Keratinocyte (primary cell): ENCODE measurements around the gene FAM20B.

Experiments used
- EZH2 ChIP-seq: IDR thresholded peaks from one replicate; pipeline ENCODE4 v1.6.1; 2012; ENCODE audit warnings: inconsistent platforms, mild to moderate bottlenecking, low read length, moderate library complexity
- TF ChIP-seq, protein P1 (sequence below), 3 experiments: IDR thresholded peaks in 1 of 3; conservative IDR thresholded peaks in 1 of 3; optimal IDR thresholded peaks in 1 of 3; 2 replicates in 2 of 3; 3 replicates in 1 of 3; pipeline versions ENCODE3 to v1.5.1; 2011; ENCODE audit warnings: low read length in 3 of 3, mild to moderate bottlenecking in 3 of 3, moderate library complexity in 2 of 3, control low read depth in 1 of 3, inconsistent platforms in 1 of 3; ENCODE audit not compliant: insufficient read depth in 2 of 3; ENCODE audit errors: extremely low read depth in 1 of 3

DNA sequence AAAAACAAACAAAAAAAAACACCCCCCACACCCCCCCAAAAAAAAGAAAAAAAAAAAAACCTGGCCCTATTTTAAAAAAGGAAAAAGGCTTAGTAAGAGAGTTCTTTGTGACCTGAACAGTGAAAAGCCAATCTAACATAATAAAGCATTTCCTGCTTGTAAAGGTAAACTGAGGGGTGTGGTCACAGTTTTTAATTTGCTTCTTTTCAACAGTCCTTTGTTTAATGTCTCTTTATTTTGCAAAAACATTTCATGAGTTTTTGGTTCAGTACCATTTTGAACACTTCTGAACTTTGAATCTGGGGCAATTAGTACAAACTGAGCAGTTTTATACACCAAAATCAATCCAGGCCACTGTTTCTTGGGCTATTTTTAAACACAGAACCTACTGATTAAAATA lies 93.8 kb downstream of the FAM20B start:
- TF ChIP-seq, protein P1, sequence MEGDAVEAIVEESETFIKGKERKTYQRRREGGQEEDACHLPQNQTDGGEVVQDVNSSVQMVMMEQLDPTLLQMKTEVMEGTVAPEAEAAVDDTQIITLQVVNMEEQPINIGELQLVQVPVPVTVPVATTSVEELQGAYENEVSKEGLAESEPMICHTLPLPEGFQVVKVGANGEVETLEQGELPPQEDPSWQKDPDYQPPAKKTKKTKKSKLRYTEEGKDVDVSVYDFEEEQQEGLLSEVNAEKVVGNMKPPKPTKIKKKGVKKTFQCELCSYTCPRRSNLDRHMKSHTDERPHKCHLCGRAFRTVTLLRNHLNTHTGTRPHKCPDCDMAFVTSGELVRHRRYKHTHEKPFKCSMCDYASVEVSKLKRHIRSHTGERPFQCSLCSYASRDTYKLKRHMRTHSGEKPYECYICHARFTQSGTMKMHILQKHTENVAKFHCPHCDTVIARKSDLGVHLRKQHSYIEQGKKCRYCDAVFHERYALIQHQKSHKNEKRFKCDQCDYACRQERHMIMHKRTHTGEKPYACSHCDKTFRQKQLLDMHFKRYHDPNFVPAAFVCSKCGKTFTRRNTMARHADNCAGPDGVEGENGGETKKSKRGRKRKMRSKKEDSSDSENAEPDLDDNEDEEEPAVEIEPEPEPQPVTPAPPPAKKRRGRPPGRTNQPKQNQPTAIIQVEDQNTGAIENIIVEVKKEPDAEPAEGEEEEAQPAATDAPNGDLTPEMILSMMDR (optimal IDR thresholded peaks at IDR 0.05 in 1 of 3, IDR thresholded peaks at IDR 0.05 in 1 of 3, conservative IDR thresholded peaks at IDR 0.05 in 1 of 3; ENCODE audit: extremely low read depth in 1 of 3, insufficient read depth in 2 of 3, low read length in 3 of 3) = no peak
- no peak for TF ChIP-seq EZH2
